Kidney (tissue), 14 donors: ENCODE measurements around the gene CDK2AP2. TPM values are rescaled to one million over a fixed set of nuclear protein-coding genes. Genes with fewer than 3 reads are reported as not detected.
"Not testable (repeated sequence)": the region's sequence is repeated elsewhere in the genome, so short reads cannot be mapped to it uniquely, and the experiment has no call there.

Experiments used
- DNase-seq, 5 donors: peaks; one replicate each; pipeline ENCODE4 v3.0.0-alpha.2; 2013 to 2020
- FAIRE-seq: peaks from 2 replicates; lab custom pipeline; 2012; peaks lifted over from hg19 to GRCh38; lab: Jason Lieb, UNC
- H3K27ac ChIP-seq, 2 donors: one replicate each; pipeline ENCODE4 v1.7.0; 2013; ENCODE audit warnings: low read depth in 2 of 2, low read length in 2 of 2, inconsistent platforms in 1 of 2
- H3K27me3 ChIP-seq: one replicate; pipeline ENCODE4 v1.7.1; 2013; ENCODE audit warnings: low read length, inconsistent platforms; ENCODE audit not compliant: control insufficient read depth, insufficient read depth
- H3K36me3 ChIP-seq, 3 donors: one replicate each; pipeline versions ENCODE4 v1.7.0 to v1.7.1; 2013; ENCODE audit warnings: low read length in 3 of 3, control low read depth in 1 of 3, inconsistent platforms in 1 of 3; ENCODE audit not compliant: insufficient read depth in 3 of 3, control insufficient read depth in 2 of 3
- H3K4me1 ChIP-seq, 3 donors: one replicate each; pipeline versions ENCODE4 v1.7.0 to v1.7.1; 2013; ENCODE audit warnings: low read length in 3 of 3, inconsistent platforms in 1 of 3, low read depth in 1 of 3; ENCODE audit not compliant: control insufficient read depth in 2 of 3, insufficient read depth in 2 of 3
- H3K4me3 ChIP-seq, 3 donors: one replicate each; pipeline versions ENCODE4 v1.7.0 to v1.8.1; 2013; ENCODE audit warnings: low read length in 3 of 3, control low read depth in 1 of 3, inconsistent platforms in 1 of 3
- H3K9ac ChIP-seq, 3 donors: one replicate each; pipeline versions ENCODE4 v1.7.0 to v1.7.1; 2013; ENCODE audit warnings: low read length in 3 of 3, control low read depth in 1 of 3, inconsistent platforms in 1 of 3
- H3K9me3 ChIP-seq, 3 donors: one replicate each; pipeline versions ENCODE4 v1.7.0 to v1.7.1; 2013; ENCODE audit warnings: low read length in 3 of 3, control low read depth in 1 of 3, inconsistent platforms in 1 of 3; ENCODE audit not compliant: control insufficient read depth in 2 of 3, insufficient read depth in 1 of 3
- intact Hi-C: fragments of 100-400 bp; cut with DNase I; formaldehyde crosslinking; loops from one replicate; pipeline ENCODE4 v1.11.1; 2022
- polyA plus RNA-seq: library from polyadenylated mRNA; stranded (reverse); fragments of 350-450 nt; fragmentation: Illumina TruSeq; extraction: RNeasy Lipid Tissue Mini Kit (QIAGEN cat#74804); gene quantifications from one replicate; pipeline ENCODE4 v1.2.3, GENCODE V29; 2014; ENCODE audit warnings: low read depth, low replicate concordance; ENCODE audit not compliant: insufficient read depth
- total RNA-seq: library from RNA; stranded (reverse); fragmentation: NEBNext Ultra II Directional; extraction: Animal tissue kit (Norgen Biotek cat#: 25700); gene quantifications from one replicate; pipeline ENCODE4 v1.2.1, GENCODE V29; 2021
- TF ChIP-seq, protein P1 (sequence below): IDR thresholded peaks from 3 replicates; pipeline ENCODE4 v1.5.1; 2012; ENCODE audit warnings: mild to moderate bottlenecking, moderate library complexity, borderline replicate concordance; ENCODE audit not compliant: insufficient read depth; ENCODE audit errors: extremely low read depth
- donor health status: control.
- donor health status: control.
- donor health status: control.
- donor health status: control.
- donor health status: control.
- donor health status: DM: yes; HTN: yes; CAD: no.
- donor health status: Normal renal cell carcinoma (clear cell type).

CDK2AP2 gene
- total and polyA plus RNA-seq, 2 donors from 2014 or later, result 98.4 to 188 TPM

DNA sequence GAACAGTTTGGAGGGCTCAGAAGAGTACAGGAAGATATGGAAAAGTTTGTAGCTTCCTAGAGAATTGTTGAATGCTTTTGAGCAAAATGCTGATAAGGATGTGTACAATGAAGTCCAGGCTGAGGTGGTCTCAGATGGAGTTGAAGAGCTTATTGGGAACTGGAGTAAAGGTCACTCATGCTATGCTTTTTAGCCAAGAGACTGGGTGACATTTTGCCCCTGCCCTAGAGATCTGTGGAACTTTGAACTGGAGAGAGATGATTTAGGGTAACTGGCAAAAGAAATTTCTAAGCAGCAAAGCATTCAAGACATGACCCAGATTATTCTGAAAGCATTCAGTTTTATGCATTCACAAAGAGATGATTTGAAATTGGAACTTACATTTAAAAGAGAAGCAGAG is 43.2 kb upstream of the CDK2AP2 start:
- Histone ChIP-seq H3K9me3 (no peaks in the 10 kb centered on the region), H3K9ac (no peak overlapping the region), H3K4me1 (peaks cover 0 to 3% (median 0%) of the 10 kb centered on the region in 3 donors), H3K4me3 (no peak overlapping the region), H3K36me3 (no peaks in the 10 kb centered on the region), H3K27me3 (no peaks in the 10 kb centered on the region), H3K27ac (no peak overlapping the region)
- no peak for FAIRE-seq
- no peak for DNase-seq
- intact Hi-C loops, result no loop called here
- TF ChIP-seq, protein P1, sequence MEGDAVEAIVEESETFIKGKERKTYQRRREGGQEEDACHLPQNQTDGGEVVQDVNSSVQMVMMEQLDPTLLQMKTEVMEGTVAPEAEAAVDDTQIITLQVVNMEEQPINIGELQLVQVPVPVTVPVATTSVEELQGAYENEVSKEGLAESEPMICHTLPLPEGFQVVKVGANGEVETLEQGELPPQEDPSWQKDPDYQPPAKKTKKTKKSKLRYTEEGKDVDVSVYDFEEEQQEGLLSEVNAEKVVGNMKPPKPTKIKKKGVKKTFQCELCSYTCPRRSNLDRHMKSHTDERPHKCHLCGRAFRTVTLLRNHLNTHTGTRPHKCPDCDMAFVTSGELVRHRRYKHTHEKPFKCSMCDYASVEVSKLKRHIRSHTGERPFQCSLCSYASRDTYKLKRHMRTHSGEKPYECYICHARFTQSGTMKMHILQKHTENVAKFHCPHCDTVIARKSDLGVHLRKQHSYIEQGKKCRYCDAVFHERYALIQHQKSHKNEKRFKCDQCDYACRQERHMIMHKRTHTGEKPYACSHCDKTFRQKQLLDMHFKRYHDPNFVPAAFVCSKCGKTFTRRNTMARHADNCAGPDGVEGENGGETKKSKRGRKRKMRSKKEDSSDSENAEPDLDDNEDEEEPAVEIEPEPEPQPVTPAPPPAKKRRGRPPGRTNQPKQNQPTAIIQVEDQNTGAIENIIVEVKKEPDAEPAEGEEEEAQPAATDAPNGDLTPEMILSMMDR, result no peak

DNA sequence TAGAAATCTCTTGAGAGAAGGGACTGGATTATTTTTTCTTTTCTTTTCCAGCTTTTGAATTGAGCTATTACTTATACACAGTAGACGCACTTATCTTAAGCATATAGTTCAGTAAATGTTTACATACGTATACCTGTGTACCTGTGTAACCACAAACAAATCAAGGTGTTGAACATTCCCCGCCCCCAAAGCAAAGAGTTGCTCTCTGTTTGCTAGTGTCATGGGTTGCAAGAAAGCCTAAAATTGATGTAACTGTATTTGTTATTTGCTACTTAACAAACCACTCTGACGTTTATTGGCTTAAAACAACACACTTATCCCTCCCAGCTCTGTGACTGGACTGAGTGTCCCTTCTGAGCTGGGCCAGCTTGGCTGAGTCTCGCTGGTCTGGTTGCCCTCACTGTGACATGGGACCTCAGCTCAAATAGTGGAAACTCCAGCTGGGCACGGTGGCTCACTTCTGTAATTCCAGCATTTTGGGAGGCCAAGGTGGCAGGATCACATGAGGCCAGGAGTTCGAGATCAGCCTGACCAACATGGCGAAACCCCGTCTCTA is 40.7 kb upstream of the CDK2AP2 start:
- intact Hi-C loops, result no loop called here
- no peaks in the 10 kb centered on the region for H3K36me3 ChIP-seq
- H3K4me3 ChIP-seq, result no peak overlapping the region
- no peak for DNase-seq
- TF ChIP-seq, protein P1, result no peak
- H3K9ac ChIP-seq, result no peak overlapping the region
- FAIRE-seq, result no peak
- no peaks in the 10 kb centered on the region for H3K9me3 ChIP-seq
- peaks cover 0 to 19% (median 7%) of the 10 kb centered on the region in 3 donors for H3K4me1 ChIP-seq
- H3K27me3 ChIP-seq, result no peaks in the 10 kb centered on the region
- no peak overlapping the region for H3K27ac ChIP-seq

DNA sequence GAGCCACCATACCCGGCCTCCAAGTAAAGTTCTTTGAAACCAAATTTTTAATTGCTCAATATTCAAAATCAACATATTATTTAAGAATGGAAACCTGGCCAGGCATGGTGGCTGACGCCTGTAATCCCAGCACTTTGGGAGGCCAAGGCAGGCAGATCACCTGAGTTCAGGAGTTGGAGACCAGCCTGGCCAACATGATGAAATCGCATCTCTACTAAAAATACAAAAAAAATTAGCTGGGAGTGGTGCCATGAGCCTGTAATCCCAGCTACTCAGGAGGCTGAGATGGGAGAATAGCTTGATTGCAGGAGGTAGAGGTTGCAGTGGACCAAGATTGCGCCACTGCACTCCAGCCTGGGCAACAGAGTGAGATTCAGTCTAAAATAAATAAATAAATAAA is 40.1 kb upstream of the CDK2AP2 start:
- H3K9ac ChIP-seq, H3K27ac ChIP-seq, FAIRE-seq, intact Hi-C loops, DNase-seq, H3K27me3 ChIP-seq, H3K9me3 ChIP-seq, H3K36me3 ChIP-seq, H3K4me3 ChIP-seq: not testable (repeated sequence)
- peaks cover 0 to 19% (median 11%) of the 10 kb centered on the region in 3 donors for H3K4me1 ChIP-seq

DNA sequence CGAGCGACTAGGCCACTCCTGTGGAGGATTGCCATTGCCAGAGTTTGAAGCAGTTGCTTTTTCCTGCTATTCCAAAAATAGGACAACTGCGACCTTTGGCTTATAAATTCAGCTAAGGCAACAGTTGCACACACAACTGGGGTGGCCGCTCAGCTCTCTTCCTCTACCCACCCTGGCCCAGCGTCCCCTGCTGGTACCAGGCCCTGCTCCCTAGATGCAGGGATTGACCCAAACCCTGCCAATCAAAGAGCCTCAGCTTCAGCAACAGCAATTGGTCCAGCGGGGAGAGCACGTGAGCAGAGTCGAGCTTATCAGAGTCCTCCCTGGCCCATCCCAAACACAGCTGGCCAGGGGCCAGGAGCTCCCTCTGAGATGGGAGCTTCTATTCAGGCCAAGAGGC is 37.3 kb upstream of the CDK2AP2 start:
- H3K9me3 ChIP-seq, result no peaks in the 10 kb centered on the region
- peak overlapping the region in 1 of 3 donors; percentile 22 for H3K9ac ChIP-seq
- TF ChIP-seq, protein P1, result peak; percentile 37
- FAIRE-seq (no peak), DNase-seq (peak in 3 of 5 donors; percentile 31 to 78 (median 61))
- peak overlapping the region; percentile 78 to 86 for H3K27ac ChIP-seq
- intact Hi-C loops, result no loop called here
- H3K4me1 ChIP-seq, result peaks cover 0 to 19% (median 11%) of the 10 kb centered on the region in 3 donors
- H3K4me3 ChIP-seq, result peak overlapping the region in 2 of 3 donors; percentile 49 to 57
- no peaks in the 10 kb centered on the region for H3K27me3 ChIP-seq
- H3K36me3 ChIP-seq, result no peaks in the 10 kb centered on the region
